ENCODE data around the gene MSH4.

DNA sequence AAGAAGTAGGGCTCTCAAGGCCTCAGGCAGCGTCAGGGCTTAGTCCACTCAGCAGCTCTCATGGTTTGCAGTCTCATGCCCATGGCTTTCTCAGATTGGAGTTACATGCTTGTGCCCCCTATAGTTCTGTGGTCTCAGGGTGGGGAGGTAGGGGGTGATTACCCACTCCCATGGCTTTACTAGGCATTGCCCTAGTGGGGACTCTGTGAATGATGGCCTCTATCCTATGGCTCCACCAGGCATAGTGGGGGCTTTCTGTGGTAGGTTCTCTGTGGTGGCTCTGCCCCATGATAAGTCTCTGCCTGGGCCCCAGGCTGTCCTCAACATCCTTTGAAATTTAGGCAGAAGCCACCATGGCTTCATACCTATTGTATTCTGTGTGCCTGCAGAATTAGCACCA lies 48.9 kb downstream of the MSH4 start:
- TF ChIP-seq, protein P1, sequence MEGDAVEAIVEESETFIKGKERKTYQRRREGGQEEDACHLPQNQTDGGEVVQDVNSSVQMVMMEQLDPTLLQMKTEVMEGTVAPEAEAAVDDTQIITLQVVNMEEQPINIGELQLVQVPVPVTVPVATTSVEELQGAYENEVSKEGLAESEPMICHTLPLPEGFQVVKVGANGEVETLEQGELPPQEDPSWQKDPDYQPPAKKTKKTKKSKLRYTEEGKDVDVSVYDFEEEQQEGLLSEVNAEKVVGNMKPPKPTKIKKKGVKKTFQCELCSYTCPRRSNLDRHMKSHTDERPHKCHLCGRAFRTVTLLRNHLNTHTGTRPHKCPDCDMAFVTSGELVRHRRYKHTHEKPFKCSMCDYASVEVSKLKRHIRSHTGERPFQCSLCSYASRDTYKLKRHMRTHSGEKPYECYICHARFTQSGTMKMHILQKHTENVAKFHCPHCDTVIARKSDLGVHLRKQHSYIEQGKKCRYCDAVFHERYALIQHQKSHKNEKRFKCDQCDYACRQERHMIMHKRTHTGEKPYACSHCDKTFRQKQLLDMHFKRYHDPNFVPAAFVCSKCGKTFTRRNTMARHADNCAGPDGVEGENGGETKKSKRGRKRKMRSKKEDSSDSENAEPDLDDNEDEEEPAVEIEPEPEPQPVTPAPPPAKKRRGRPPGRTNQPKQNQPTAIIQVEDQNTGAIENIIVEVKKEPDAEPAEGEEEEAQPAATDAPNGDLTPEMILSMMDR (IDR thresholded peaks at IDR 0.05; ENCODE audit: low read length): no peak
- TF ChIP-seq EZH2 (IDR thresholded peaks at IDR 0.05; ENCODE audit: borderline replicate concordance, low read length): no peak

Data from OCI-LY1 (cell line).